Measurements from ENCODE around the gene ASCL4.

ASCL4 gene

DNA sequence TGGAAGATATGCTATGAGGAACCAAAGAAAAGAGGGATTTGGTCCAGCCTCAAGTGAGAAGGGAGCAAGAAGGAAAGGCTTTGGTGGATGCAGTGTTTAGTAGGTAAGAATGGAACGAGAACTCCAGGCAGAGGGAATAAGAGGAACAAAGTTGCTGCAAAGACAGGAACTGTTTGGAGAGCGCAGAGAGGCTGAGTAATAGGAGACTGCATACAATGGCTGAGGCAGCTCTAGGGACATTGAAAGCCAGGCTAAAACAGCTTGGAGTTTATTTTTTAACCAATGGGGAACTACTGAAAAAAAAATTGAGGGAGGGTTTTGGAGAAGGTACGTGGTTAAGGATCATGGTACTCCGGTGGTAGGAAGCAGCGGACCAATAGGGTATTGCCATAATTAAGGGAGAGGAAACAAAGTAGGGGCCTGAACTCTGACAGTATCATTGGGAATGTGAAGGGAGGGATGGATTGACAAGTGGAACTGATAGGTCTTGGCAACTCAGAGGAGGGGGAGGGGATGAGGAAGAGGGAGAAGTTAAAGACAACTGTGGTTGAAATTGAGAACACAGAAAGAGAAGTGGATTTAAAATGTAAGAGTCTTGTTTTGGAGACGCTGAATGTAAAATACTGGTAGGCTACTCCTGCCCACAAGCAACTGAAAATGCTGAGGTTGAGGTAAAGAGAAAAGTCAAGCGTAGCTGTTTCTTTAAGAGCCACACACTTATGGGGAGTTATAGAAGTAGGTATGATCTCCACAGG, 4.8 kb downstream of the ASCL4 start:
- DNase-seq = peak; percentile 23

DNA sequence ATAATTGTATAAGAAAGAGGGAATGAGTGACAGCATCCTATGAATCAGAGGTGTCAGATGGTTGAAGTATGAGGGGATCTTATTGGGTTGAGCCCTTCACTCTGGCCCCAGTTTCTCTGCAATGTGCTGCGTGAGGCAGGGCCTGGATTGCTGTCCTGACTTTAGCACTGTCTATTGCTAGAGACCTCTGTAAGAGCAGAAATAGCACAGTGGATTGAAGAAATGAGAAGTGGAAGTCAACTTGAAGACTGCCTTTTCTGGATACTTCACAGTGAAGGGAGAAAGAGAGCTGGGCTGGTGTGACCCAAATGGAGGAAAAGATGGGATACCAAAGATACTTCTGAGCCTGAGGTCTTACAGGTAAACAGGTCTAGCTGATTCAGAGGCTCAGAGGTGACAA, 5.8 kb downstream of the ASCL4 start:
- no peak for DNase-seq

DNA sequence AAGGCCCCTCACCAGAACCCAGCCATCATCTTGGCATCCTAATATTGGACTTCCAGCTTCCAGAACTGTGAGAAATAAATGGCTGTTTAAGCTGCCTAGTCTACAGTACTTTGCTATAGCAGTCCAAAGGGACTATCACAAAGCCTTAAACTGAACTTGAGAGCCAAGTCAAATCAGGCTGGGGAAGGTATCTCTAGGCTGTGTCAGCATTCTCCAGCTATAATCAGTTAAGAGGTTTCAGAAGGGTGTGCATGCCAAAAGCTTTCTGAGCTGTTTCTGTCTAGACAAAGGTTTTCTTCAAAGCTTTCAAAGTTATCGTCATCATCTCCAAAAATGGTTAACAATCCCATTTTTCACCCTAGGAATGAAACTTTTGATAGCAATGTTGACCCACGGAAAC, 7.6 kb downstream of the ASCL4 start:
- DNase-seq = no peak

DNA sequence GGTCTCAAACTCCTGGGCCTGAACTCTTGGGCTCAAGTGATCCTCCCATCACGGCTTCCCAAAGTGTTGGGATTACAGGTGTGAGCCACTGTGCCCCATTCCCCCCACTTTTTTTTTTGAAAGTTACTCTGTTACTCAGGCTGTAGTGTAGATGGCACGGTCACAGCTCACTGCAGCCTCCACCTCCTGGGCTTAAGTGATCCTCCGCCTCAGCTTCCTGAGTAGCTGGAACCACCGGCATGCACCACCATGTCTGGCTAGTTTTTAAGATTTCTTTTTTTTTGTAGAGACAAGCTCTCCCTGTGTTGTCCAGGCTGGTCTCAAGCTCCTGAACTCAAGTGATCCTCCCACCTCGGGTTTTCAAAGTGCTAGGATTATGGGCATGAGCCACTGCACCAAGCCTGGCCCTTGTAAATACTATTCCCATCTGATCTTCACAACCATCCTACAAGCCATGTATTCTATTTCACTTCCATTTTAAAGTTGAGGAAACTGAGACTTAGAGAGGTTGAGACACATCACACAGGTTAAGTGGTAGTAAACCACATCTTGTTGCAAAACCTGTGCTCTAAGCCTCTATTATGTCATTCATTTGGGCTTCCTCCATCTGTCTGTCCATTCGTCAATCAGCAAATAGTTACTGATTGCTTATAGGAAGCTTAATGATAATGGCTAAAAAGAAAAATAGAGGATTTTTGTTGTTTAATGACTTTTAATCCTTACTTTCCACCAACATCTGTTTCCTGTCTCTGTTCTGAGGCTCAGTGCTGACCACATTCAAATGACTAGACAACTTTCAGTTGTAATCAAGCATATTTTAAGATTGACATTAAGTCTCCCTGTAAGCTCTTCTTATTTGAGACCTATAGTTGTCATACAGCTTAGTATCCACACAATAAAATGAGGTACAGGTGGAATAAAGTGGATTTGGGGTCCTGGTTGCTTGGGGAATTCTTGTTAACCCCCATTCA, 9.2 kb downstream of the ASCL4 start:
- DNase-seq = peak; percentile 18

DNA sequence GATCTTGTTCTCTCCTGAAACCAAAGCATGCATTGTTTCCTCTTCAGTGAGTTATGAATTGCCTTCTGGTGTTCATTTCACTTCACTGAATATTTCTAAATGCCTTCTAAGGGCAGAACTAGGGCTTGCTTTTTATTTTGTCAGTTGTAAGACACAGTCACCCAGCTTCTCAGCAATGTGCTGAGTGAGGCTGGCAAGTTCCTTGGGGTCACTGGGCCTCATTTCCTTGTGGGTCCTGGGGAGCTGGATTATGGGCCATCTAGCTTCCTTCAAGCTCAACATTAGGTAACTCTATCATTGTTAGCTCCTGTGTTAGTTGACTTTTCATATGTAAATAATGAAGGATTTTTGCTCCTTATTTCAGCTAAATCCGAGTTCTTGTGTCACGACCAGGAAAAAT, 13.8 kb downstream of the ASCL4 start:
- DNase-seq = no peak

DNA sequence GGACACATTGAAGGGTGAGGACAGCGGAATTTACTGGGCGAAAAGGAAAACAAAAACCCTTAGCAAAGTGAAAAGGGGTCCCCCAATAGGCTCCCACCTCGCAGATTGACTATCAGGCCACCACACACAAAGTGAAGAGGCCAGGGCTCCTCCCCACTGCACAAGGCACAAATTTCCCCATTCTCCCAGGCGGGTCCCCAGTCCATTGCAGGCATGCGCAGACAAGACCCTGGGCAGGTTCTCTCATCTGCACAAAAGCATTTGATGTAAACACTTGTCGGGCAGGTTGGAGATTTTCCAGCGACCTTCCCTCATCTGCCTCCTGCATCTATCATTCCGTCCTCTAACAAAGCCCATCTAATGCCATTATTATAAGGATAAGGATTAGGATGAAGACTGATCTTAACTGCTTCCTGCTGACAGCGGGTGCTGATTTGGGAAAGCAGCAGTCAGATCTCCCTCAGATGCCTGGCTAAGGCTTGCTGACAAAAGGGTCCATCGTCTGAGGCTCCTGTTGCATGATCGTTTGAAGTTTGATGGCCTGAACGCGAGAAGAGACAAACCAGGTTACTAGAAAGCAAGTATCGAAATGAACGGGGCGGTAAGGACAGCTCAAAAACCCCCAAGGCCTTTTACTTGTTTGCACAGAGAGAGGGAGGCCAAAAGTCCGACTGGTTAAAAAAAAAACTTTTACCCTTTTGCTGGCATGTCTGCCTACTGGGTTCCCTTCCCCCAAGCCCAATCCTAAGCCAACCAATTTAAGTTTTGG, 14.4 kb downstream of the ASCL4 start:
- DNase-seq = no peak

DNA sequence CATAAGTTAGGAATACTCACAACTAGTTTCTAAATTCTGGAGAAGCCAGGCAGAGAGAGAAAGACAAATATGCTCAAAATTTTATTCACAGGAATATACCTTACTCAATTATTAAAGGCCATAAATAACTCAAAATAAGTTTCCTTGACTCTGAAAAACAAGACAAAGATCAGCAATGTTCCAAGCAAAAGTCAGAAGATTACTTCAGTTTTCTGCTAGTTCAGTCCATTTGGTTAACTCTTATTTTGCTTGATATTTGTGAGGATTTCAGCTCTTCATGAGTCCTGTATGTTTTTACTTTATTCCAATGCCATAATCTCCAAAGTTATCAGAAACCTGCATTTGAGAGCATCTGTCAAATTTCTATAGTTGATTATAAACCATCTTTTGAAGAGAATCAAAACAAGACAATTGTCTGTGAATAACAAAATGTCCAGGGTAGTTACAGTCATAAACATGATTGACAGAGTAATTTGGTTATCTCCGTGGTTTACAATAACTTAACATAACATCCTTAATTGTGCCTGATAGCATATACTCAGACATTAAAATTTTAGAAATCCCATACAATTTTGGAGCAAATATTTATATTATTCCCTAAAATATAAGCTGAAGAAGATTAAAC, 17.1 kb downstream of the ASCL4 start:
- no peak for DNase-seq

DNA sequence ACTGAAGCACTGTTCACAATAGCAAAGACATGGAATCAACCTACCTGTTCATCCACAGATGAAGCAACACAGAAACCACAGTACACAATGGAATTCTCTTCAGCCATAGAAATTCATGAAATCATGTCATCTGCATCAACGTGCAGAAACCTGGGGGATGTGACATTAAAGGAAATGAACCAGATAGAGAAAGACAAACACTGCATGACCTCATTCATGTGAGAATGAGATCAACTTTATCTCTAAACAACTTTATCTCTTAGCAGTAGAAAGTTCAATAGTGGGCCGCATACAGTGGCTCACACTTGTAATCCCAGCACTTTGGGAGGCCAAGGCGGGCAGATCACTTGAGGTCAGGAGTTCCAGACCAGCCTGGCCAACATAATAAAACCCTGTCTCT, 19.9 kb downstream of the ASCL4 start:
- DNase-seq = no peak

DNA sequence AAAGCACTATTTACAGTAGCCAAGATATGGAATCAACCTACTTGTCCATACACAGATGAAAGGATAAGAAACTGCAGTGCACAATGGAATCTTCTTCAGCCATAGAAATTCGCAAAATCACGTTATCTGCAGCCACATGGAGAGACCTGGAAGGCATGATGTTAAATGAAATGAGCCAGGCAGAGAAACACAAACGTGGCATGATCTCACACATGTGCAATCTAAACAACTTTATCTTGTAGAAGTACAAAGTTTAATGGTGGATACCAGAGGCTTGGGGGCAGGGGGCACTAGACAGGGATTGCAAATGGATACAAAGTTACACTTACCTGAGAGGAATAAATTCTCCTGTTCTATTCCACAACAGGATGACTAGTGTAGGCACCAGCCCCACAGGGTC, 24.1 kb downstream of the ASCL4 start:
- no peak for DNase-seq

DNA sequence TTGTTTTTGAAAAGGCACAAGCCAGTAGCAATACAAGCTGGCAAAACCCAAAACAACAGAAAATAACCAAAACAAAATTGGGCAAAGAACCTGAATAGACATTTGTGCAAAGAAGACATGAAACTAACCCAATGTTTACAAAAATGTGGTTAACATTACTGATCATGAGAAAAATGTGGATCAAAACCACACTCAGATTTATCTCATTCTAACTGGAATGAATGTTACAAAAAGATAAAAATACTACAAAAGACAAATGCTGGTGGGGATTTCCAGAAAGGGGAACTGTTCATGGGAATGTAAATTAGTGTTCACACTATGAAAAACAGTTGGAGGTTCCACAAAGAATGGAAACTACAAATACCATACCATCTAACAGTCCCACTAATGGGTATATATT, 26.6 kb downstream of the ASCL4 start:
- DNase-seq = peak; percentile 83

DNA sequence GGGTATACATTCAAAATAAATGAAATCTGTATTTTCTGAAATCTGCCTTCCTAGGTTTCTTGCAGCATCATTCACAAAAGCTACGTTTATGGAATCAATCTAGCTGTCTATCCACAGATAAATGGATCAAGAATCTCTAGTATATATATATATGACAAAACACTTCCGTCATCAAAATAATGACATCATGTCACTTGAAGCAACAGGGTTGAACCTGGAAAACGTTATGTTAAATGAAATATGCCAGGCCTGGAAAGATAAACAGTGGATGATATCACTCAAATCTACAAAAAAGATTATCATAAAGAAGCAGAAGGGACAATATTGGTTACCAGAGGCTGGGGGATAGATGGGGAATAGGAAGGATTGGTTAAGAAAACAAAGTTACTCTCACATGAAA, 28.6 kb downstream of the ASCL4 start:
- DNase-seq = peak; percentile 17

DNA sequence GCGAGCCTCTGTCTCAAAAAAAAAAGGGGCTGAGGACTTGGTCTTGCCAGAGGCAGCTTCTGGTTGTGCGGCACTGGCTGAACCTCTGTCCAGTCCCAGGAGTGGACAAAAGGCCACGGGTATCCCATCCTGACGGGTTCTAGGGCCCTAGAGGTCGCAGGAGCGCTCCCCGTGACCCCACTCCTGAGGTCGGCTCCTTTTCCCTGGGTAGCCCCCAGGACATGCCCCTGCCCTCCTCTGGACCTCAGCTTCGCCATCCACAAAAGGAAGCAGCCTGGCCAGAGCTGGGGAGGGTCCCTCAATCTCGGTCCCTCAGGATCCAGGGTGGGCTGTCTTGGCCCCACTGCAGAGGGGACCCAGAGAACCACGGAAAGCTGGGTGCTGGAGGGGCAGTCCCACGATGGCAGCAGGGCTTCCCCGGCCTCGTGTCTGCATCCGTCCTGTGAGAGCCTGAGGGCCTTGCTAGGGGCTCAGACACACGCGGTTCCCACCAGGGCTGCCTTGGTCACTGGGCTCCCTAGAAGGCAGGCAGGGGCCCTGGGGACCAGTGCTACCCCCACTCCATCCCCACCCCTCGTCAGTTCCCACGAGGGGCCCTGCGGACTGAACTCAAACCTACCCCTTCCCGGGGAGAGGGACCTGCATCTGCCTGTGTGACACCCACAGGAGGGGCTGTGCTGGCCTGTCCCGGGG, 31.1 kb downstream of the ASCL4 start:
- no peak for DNase-seq

DNA sequence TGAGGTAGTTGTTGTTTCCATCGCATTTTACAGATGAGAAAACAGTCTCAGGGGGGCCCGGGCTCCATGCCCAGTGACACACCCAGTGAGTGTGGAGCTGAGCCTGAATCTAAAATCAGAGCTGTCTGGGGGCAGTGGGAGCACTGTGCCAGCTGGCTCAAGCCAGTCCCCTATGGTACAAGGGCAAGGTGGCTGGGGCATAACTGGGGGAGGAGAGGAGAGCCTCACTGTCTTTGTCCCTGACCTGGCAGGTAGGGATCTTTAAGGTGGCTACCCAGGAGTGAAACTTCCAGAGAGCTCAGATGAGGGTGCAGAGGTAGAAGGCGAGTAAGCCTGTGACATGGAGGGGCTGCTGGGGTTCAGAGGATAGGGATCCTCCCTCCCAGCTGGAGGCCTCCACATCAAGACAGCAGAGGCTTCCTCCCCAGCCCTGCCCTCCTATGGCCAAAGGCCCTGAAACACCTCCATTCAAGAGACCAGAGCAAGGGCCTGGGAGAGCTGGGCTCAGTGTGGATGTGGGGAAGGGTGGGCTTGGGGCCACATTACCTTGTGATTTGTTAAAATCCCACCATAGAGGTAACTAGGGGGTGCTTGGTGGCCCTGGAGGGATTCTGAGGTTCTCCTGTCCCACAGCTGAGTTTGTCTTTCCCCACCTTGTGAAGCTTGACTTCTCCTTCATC, 33.1 kb downstream of the ASCL4 start:
- DNase-seq = no peak

DNA sequence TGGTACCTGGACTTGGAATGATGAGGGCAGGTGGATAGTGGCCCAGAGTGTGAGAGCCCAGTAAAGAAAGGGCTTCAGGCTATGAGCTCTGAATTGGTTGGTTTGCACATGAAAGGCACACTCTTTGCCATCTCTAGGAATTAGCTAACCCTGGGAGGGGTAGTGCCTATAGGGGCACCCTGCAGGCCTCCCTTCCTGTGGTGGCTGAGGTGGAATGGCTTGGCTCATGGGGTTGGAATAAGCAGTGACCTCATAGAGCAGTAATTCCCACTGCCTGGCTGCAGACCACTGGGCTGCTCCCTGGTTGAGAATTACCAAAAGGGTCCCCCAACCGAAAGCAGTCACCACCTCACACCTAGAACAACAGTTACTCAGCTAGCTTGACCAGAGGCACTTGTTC, 42.7 kb downstream of the ASCL4 start:
- DNase-seq = no peak

DNA sequence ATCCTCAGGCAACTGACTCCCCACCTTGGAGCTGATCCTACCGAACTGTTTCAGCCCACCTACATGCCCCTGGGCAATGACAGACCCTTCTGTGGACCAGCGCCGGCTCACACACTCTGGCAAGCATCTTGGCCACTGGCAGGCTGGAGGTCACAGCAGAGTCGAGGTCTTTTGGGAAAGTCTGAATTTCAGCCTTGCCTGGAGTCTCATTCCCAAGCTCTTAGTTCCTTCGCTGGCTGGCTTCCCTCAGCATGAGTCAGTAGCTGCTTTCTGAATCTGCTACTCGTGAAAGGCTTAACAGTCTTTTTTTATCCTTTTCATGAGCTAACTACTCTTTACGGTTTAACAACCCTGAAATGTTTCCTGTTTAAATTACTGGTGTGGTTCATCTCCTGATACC, 44.5 kb downstream of the ASCL4 start:
- no peak for DNase-seq

DNA sequence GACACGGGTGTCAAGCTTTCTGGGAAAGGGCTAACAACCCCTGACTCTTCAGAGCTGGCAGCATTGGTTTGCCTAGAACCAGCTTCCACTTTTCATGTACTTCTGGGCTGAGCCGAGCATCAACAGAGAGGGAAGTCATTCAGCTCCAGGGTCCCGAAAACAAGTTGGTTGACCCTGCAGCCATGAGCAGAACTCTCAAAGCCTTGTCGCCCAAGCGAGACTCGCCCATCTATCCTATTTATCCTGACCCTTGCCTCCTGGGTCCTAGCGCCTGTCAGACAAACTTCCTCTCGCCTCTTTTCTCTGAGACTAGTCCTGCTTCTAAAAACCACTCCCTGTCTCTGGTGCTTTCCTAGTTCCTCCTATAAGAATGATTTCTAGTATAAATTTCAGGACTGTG, 47.9 kb downstream of the ASCL4 start:
- no peak for DNase-seq

All from OCI-M1 (cell line).